Keratinocyte (primary cell): Measurements from ENCODE around the gene ADGRA1. TPM values are rescaled to one million over a fixed set of nuclear protein-coding genes. Genes with fewer than 3 reads are reported as not detected.

ENCODE experiments used
- DNase-seq: peaks from one replicate; pipeline ENCODE4 v3.0.0-alpha.2; 2011; ENCODE audit warnings: low read depth, missing footprints, low spot score
- FAIRE-seq: peaks from 2 replicates; lab custom pipeline; 2011; peaks lifted over from hg19 to GRCh38; lab: Jason Lieb, UNC
- H2AFZ ChIP-seq: 2 replicates; pipeline ENCODE4 v1.6.0; 2012; ENCODE audit warnings: low read length, control low read depth, inconsistent platforms; ENCODE audit not compliant: control insufficient read depth
- H3K27ac ChIP-seq: 2 replicates; pipeline ENCODE4 v1.5.1; 2011; ENCODE audit warnings: low read length; ENCODE audit not compliant: control insufficient read depth, insufficient read depth
- H3K27me3 ChIP-seq: 3 replicates; pipeline ENCODE4 v1.6.0; 2011; ENCODE audit warnings: low read length; ENCODE audit not compliant: control insufficient read depth, insufficient read depth; ENCODE audit errors: extremely low read depth
- H3K36me3 ChIP-seq, 2 experiments: 2 replicates in 1 of 2; 3 replicates in 1 of 2; pipeline ENCODE4 v1.5.1; 2011; ENCODE audit warnings: low read length in 2 of 2, mild to moderate bottlenecking in 1 of 2; ENCODE audit not compliant: control insufficient read depth in 2 of 2, insufficient read depth in 2 of 2; ENCODE audit errors: extremely low read depth in 1 of 2
- H3K4me1 ChIP-seq: 3 replicates; pipeline ENCODE4 v1.5.1; 2011; ENCODE audit warnings: low read length; ENCODE audit not compliant: control insufficient read depth, insufficient read depth; ENCODE audit errors: extremely low read depth
- H3K4me2 ChIP-seq: 3 replicates; pipeline ENCODE4 v1.6.0; 2011; ENCODE audit warnings: low read depth, low read length; ENCODE audit not compliant: control insufficient read depth, insufficient read depth; ENCODE audit errors: extremely low read depth
- H3K4me3 ChIP-seq, 3 experiments: fragments of 200-600 bp in 1 of 3; sonication (generic) in 1 of 3; 2 replicates in 2 of 3; 3 replicates in 1 of 3; pipeline ENCODE4 v1.5.1; 2011 to 2016; ENCODE audit warnings: low read length in 3 of 3, mild to moderate bottlenecking in 3 of 3, control low read depth in 2 of 3, inconsistent platforms in 1 of 3, low read depth in 1 of 3, mixed read lengths in 1 of 3, mixed run types in 1 of 3, moderate library complexity in 1 of 3; ENCODE audit not compliant: control insufficient read depth in 2 of 3, insufficient read depth in 2 of 3; ENCODE audit errors: extremely low read depth in 1 of 3
- H3K79me2 ChIP-seq: 2 replicates; pipeline ENCODE4 v1.6.0; 2012; ENCODE audit warnings: low read length; ENCODE audit not compliant: control insufficient read depth, insufficient read depth
- H3K9ac ChIP-seq: 3 replicates; pipeline ENCODE4 v1.6.0; 2011; ENCODE audit warnings: low read length; ENCODE audit not compliant: control insufficient read depth, insufficient read depth; ENCODE audit errors: extremely low read depth
- H3K9me1 ChIP-seq: 3 replicates; pipeline ENCODE4 v1.6.0; 2011; ENCODE audit warnings: low read length; ENCODE audit not compliant: control insufficient read depth, insufficient read depth; ENCODE audit errors: extremely low read depth
- H3K9me3 ChIP-seq: 2 replicates; pipeline ENCODE4 v1.5.1; 2012; ENCODE audit warnings: low read depth, low read length; ENCODE audit not compliant: control insufficient read depth
- H4K20me1 ChIP-seq: 3 replicates; pipeline ENCODE4 v1.6.0; 2011; ENCODE audit warnings: low read length; ENCODE audit not compliant: control insufficient read depth, insufficient read depth; ENCODE audit errors: extremely low read depth
- CTCF ChIP-seq, 3 experiments: IDR thresholded peaks in 1 of 3; conservative IDR thresholded peaks in 1 of 3; optimal IDR thresholded peaks in 1 of 3; 2 replicates in 2 of 3; 3 replicates in 1 of 3; pipeline versions ENCODE3 to v1.5.1; 2011; ENCODE audit warnings: low read length in 3 of 3, mild to moderate bottlenecking in 3 of 3, moderate library complexity in 2 of 3, control low read depth in 1 of 3, inconsistent platforms in 1 of 3; ENCODE audit not compliant: insufficient read depth in 2 of 3; ENCODE audit errors: extremely low read depth in 1 of 3
- EZH2 ChIP-seq: IDR thresholded peaks from one replicate; pipeline ENCODE4 v1.6.1; 2012; ENCODE audit warnings: inconsistent platforms, mild to moderate bottlenecking, low read length, moderate library complexity
- dilution Hi-C: fragments of 300-500 bp; cut with MboI; formaldehyde crosslinking; loops from one replicate; pipeline ENCODE4 v1.7.0; 2020; ENCODE audit warnings: low sequenced_read_pairs; ENCODE audit not compliant: extremely low pct_ligation_motif_present
- polyA plus RNA-seq, 5 experiments: library from polyadenylated mRNA; depleted of rRNA in 3 of 5; stranded (reverse) in 3 of 5; stranded (forward) in 1 of 5; unstranded in 1 of 5; fragments of >200 nt; gene quantifications; 1 replicate in 1 of 5; 2 replicates in 3 of 5; 3 replicates in 1 of 5; pipeline versions ENCODE4 v1.2.1 to v1.2.3, GENCODE V29; 2011 to 2012; ENCODE audit warnings: missing spikeins in 2 of 5, low read depth in 1 of 5, low replicate concordance in 1 of 5

ADGRA1 gene
- polyA plus RNA-seq, 1 donor (not counting 4 experiments of a cell fraction or from before 2014, with no cell fraction given): not detected

GRCh38 chr10:133097418-133097817, 9.7 kb downstream of the ADGRA1 start:
- no peak for TF ChIP-seq CTCF (optimal IDR thresholded peaks at IDR 0.05 in 1 of 3, IDR thresholded peaks at IDR 0.05 in 1 of 3, conservative IDR thresholded peaks at IDR 0.05 in 1 of 3; ENCODE audit: extremely low read depth in 1 of 3, insufficient read depth in 2 of 3, low read length in 3 of 3)
- H3K79me2 ChIP-seq: no peaks in the 10 kb centered on the region
- no peak for FAIRE-seq
- no peaks in the 10 kb centered on the region for H3K4me1 ChIP-seq
- DNase-seq: no peak
- no peak overlapping the region for H3K4me2 ChIP-seq
- no peak overlapping the region for H2AFZ ChIP-seq
- no peak overlapping the region for H3K9ac ChIP-seq
- H3K27me3 ChIP-seq: peaks cover 26% of the 10 kb centered on the region
- dilution Hi-C loops: no loop called here
- H3K36me3 ChIP-seq: no peaks in the 10 kb centered on the region
- no peaks in the 10 kb centered on the region for H4K20me1 ChIP-seq
- no peak overlapping the region for H3K27ac ChIP-seq
- H3K9me3 ChIP-seq: no peaks in the 10 kb centered on the region
- no peaks in the 10 kb centered on the region for H3K9me1 ChIP-seq
- H3K4me3 ChIP-seq: no peak overlapping the region

- H3K9ac ChIP-seq: no peak overlapping the region
- no peaks in the 10 kb centered on the region for H3K9me3 ChIP-seq
- DNase-seq: no peak
- H2AFZ ChIP-seq: no peak overlapping the region
- H3K27me3 ChIP-seq: peaks cover 26% of the 10 kb centered on the region
- dilution Hi-C loops: no loop called here
- no peaks in the 10 kb centered on the region for H4K20me1 ChIP-seq
- H3K36me3 ChIP-seq: no peaks in the 10 kb centered on the region
- H3K9me1 ChIP-seq: no peaks in the 10 kb centered on the region
- no peak overlapping the region for H3K4me3 ChIP-seq
- no peaks in the 10 kb centered on the region for H3K79me2 ChIP-seq
- H3K4me1 ChIP-seq: no peaks in the 10 kb centered on the region
- no peak for FAIRE-seq
- TF ChIP-seq EZH2 (no peak), CTCF (optimal IDR thresholded peaks at IDR 0.05 in 1 of 3, IDR thresholded peaks at IDR 0.05 in 1 of 3, conservative IDR thresholded peaks at IDR 0.05 in 1 of 3; ENCODE audit: extremely low read depth in 1 of 3, insufficient read depth in 2 of 3, low read length in 3 of 3) (no peak)
- H3K27ac ChIP-seq: no peak overlapping the region
- no peak overlapping the region for H3K4me2 ChIP-seq
Measured at GRCh38 chr10:133097961-133098360, 10.2 kb downstream of the ADGRA1 start.
